MM.1S (cell line): ENCODE data around the gene ITSN1.

ENCODE experiments used
- CTCF ChIP-seq: fragments of 300-600 bp; sonication (generic); IDR thresholded peaks from 2 replicates; pipeline ENCODE4 v1.5.1; 2016; ENCODE audit warnings: antibody characterized with exemption, low read length, mixed read lengths
- EZH2 ChIP-seq: fragments of 300-600 bp; sonication (generic); optimal IDR thresholded peaks from 2 replicates; pipeline ENCODE3; 2017; ENCODE audit warnings: low read depth, mild to moderate bottlenecking, antibody characterized with exemption, low read length, mixed read lengths

GRCh38 chr21:33831962-33832659 lies 189.8 kb downstream of the ITSN1 start:
- TF ChIP-seq CTCF (no peak), EZH2 (no peak)
